T-helper 1 cell (primary cell): ENCODE data around the gene HNRNPAB.
"Not testable (repeated sequence)": the region's sequence is repeated elsewhere in the genome, so short reads cannot be mapped to it uniquely, and the experiment has no call there.

Experiments
- DNase-seq, 5 donors: peaks; one replicate each; pipeline ENCODE4 v3.0.0-alpha.2; 2012 to 2020

HNRNPAB gene

DNA sequence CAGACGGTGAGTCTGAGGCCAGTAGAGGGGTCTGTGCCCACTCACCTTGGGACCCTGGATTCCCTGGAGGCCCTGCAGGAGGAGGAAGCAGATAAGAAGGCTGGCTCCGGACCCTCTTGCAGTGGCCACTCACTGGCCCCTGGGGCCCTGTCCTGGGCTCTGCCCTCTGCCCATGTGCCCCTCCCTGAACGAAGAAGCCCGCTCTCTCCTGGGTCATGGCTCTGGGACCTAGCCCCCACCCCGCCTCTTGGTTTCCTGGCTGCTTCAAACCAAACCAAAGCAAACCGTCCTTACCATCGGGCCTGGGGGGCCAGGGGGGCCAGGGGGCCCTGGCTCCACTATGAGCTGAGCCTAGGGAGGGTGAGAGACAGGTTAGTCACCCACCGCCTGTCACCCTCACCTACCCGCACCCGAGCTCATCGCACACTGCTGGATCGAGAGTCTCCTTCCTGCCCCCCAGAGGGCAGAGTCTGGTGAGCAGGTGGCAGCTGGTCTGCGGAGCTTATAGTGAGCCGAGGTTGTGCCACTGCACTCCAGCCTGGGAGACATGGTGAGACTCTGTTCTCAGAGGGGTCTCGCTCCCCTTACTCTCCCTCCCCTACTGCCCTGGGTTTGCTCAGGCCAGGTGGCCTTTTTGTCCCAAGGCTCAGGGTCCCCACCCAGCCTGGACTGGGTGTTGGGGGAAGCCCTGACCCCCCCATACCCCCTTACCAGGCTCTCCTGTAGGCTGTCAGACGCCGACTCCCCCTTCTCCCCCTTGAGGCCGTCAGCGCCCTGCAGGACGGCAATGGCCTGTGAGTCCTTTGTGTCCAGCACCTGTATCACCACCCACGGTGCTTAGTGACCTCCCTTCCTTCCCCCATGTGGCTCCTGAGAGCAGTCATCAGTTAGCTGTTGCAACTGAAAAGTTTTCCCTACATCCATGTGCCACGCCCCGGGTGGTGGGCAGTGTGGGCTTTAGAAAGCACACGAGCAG, 43.4 kb downstream of the HNRNPAB start:
- no peak for DNase-seq

DNA sequence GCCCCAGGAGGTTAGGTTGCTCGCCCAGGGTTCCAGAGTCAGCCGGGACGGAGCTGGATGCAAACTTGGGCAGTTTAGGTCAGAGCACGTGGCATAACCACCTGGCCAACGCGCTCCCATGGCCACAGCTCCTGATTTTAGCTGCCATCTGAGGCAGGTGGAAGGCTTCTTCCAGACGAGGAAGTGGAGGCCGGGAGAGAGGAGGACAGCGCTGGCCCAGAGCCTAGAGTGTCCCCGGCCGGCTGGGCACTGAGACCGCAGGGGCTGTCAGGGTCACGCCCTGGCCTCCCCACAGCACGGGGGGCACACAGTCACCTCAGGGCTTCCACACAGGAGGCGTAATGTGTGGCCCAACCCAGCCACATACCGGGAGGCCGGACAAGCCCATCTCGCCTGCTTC, 44.4 kb downstream of the HNRNPAB start:
- DNase-seq = no peak

DNA sequence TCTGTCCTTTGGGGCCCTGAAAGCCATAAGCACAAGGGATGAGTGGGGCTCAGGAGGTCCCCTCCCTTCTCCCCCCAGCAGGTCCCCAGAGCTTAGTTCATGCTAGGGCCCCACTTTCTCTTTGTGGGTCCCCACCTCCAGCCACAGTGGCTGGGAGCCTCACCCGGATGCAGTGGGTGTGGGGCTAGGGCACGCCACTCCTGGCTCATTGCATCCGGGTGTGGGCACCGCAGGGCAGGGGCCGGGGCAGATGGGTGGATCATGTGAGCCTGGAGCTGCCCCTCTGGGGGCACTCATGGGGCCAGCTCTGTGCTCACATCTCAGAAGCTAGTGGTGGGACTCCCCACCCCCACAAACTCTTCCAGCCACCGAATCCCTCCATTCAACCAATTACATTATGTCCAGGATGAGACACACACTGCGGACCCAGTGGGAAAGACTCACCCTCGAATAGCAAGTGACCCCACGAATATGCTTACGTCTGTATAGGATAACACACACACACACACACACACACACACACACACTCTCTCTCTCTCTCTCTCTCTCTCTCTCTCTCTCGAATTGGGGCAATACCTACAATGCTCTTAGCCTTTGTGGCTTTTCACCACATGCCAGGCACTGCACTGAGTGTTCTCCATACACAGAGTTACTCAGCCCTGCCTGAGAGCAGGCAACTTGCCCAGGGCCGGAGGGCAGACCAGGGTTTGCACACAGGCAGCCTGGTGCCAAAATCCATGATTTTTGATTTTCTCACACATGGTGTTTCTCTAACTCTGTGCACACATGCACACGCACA, 45.1 kb downstream of the HNRNPAB start:
- peak in 1 of 5 donors; percentile 55 for DNase-seq

DNA sequence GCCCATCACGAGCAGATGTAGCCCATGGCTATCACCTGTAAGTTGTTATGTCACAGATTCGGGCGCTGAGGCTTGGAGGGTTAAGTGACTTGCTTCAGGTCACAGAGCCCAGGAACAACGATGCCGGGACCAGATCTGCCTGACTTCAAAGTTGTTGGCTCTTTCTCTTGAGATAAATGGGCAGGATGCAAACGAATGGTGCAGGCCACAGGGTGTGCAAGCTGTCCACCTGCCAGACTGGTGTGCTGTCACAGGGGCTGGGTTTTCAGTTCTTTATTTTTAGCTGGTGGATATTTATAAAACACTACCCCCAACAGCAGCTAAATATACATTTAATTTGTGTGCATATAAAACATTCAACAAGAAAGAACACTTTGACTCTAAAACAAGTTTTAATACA, 45.9 kb downstream of the HNRNPAB start:
- DNase-seq = no peak

DNA sequence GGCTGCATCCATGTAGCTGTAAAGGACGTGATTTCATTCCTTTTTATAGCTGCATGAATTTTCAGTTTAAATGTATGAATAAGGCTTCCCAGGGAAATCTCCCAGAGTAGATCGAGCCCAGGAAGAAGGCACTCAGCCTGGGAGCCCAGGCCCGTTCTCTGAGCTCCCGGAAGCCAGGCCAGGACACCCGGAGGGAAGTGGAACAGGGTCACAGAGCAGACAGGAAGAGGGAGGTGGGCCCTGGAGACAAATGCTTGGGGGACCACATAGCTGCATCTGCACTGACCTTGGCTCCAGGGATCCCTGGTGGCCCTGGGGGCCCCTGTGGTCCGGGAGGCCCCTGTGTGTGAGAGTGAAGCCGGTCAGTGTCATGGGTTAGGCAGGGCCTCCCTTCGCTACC, 47.9 kb downstream of the HNRNPAB start:
- DNase-seq = no peak

DNA sequence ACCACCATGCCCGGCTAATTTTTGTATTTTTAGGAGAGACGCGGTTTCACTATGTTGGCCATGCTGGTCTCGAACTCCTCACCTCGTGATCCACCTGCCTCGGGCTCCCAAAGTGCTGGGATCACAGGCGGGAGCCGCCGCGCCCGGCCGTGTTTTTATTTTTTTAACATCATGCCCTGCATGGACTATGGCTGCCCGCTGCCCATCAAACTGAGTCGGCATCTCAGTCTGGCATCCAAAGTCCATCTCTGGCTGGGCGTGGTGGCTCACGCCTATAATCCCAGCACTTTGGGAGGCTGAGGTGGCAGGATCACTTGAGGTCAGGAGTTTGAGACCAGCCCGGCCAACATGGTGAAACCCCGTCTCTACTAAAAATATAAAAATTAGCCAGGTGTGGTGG, 49.3 kb downstream of the HNRNPAB start:
- DNase-seq = not testable (repeated sequence)

DNA sequence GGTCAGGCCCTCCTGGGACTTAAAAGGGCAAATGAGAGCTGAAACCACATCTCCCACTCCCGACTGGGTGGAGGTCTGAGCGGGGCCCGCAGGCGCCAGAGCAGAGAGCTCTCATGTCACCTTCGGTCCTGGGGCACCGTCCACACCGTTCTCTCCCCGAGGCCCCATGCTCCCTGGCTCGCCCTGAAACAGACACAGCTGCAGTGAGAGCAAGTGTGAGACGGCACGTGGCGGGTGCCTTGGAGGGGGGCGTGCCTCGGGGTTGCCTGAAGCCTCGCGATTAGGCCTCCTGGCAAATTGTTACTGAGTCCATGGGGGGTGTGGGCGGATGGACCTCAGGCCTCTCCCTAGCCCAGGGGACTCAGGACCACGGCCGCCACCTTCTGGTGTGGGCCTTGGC, 52.4 kb downstream of the HNRNPAB start:
- DNase-seq = no peak

DNA sequence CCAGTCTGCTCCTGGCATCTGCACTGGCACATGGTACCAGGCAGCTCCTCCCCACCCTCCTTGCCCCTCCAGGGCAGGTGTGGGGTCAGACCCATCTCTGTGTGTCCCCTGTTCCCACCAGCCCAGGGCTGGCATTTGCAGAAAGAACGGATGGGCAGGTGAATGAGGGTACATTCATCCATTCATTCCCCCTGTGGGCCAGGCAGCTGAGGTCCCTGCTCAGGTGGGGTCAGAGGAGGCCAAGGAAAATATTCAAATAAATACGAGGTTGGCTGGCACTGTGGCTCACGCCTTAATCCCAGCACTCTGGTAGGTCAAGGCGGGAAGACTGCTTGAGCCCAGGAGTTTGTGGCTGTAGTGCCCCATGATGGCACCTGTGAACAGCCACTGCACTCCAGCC, 53.3 kb downstream of the HNRNPAB start:
- no peak for DNase-seq

DNA sequence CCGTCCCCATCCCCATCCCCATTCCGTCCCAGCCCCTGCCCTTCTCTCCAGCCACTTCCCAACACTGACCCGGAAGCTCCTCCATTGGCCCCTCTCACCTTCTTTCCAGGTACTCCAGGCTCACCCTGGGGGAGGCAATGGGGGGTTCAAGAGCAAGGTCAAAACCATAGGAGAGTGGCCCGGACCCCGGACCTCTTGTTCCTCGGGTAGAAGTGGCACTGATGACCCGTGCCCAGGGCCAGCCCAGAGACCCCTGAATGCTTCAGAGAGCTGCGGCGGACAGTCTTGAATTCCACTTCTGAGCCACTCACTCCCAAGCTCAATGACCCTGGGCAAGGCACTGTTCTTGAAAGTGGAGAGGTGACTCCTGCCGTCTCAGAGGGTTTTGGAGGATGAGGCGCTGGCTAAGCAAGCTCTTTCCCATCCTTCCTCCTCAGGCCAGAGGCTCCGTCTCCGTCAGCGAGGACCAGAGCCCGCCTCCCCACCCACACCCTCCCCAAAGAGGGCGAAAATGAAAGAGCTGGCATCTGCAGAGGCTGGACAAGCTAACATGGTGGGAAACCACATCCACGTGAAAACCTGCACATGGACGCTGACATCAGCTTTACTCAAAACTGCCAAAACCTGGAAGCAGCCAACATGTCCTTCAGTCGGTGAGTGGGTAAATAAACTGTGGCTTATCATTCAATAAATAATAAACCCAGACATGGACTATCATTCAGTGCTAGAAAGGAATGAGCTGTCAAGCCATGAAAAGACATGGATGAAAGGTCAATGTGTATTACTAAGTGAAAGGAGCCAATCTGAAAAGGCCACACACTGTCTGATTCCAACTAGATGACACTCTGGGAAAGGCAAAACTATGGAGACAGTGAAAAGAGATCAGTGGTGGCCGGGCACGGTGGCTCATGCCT, 55.5 kb downstream of the HNRNPAB start:
- DNase-seq = no peak
